IPS-18a (cell line): Measurements from ENCODE around the gene JAKMIP1.

Source experiments
- H3K27ac ChIP-seq: one replicate; pipeline ENCODE4 v1.5.1; 2013; ENCODE audit warnings: low read length
- H3K27me3 ChIP-seq: one replicate; pipeline ENCODE4 v1.6.1; 2013; ENCODE audit warnings: mild to moderate bottlenecking, low read length; ENCODE audit not compliant: control insufficient read depth, insufficient read depth
- H3K36me3 ChIP-seq: one replicate; pipeline ENCODE4 v1.6.1; 2013; ENCODE audit warnings: low read depth, low read length; ENCODE audit not compliant: control insufficient read depth
- H3K4me1 ChIP-seq: one replicate; pipeline ENCODE4 v1.6.1; 2013; ENCODE audit warnings: low read depth, low read length; ENCODE audit not compliant: control insufficient read depth
- H3K4me3 ChIP-seq: one replicate; pipeline ENCODE4 v1.5.1; 2013; ENCODE audit warnings: low read length
- H3K9ac ChIP-seq: one replicate; pipeline ENCODE4 v1.6.1; 2013; ENCODE audit warnings: mild to moderate bottlenecking, low read length, moderate library complexity
- H3K9me3 ChIP-seq: one replicate; pipeline ENCODE4 v1.6.1; 2013; ENCODE audit warnings: low read depth, low read length; ENCODE audit not compliant: control insufficient read depth

Gene JAKMIP1

GRCh38 chr4:6092131-6092530 lies 108.2 kb downstream of the JAKMIP1 start:
- Histone ChIP-seq H3K4me3 (no peak overlapping the region), H3K36me3 (no peaks in the 10 kb centered on the region), H3K9me3 (no peaks in the 10 kb centered on the region), H3K27me3 (no peaks in the 10 kb centered on the region), H3K4me1 (peaks cover 10% of the 10 kb centered on the region), H3K27ac (no peak overlapping the region), H3K9ac (no peak overlapping the region)

- peaks cover 10% of the 10 kb centered on the region for H3K4me1 ChIP-seq
- no peaks in the 10 kb centered on the region for H3K36me3 ChIP-seq
- H3K27me3 ChIP-seq = no peaks in the 10 kb centered on the region
- no peak overlapping the region for H3K27ac ChIP-seq
- H3K9me3 ChIP-seq = no peaks in the 10 kb centered on the region
- H3K4me3 ChIP-seq = no peak overlapping the region
- H3K9ac ChIP-seq = no peak overlapping the region
Observed at GRCh38 chr4:6090931-6091330, 109.4 kb downstream of the JAKMIP1 start.

- no peaks in the 10 kb centered on the region for H3K27me3 ChIP-seq
- no peaks in the 10 kb centered on the region for H3K36me3 ChIP-seq
- no peak overlapping the region for H3K9ac ChIP-seq
- peaks cover 10% of the 10 kb centered on the region for H3K4me1 ChIP-seq
- H3K27ac ChIP-seq = no peak overlapping the region
- H3K9me3 ChIP-seq = no peaks in the 10 kb centered on the region
- no peak overlapping the region for H3K4me3 ChIP-seq
Observed at GRCh38 chr4:6088950-6089349, 111.4 kb downstream of the JAKMIP1 start.

DNA sequence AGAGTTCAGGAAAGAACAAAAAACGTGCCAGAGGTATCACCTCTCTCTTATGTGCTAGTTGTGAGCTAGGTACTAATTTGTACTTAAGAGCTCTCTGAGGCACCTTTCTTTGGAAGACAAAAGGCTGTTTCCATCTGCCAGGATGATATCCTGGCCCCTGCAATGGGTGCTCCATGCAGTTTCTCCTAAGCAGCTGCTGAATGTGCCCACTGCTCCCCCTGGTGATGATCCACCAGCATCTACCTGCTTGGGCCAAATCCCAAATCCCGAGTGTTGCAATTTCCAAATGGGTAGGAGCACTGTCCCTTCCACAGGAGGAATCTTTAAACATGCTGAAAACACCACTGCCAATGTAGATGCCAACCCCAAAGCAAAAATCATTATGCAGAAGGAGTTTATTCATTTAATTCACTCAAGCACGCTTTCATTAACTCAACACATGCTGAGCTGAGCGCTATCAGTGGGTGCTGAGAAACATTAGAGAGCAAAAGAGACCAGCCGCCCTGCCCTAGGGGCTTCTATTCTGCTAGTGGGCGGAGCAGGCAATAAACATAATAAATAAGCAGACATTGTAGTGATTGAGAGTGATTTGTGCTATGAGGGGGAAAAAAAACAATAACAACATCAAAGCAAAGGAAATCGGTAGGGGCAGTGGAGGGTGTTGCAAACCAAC lies 112.5 kb downstream of the JAKMIP1 start:
- Histone ChIP-seq H3K27me3 (no peaks in the 10 kb centered on the region), H3K36me3 (no peaks in the 10 kb centered on the region), H3K4me1 (peaks cover 10% of the 10 kb centered on the region), H3K27ac (no peak overlapping the region), H3K9ac (no peak overlapping the region), H3K9me3 (no peaks in the 10 kb centered on the region), H3K4me3 (no peak overlapping the region)

DNA sequence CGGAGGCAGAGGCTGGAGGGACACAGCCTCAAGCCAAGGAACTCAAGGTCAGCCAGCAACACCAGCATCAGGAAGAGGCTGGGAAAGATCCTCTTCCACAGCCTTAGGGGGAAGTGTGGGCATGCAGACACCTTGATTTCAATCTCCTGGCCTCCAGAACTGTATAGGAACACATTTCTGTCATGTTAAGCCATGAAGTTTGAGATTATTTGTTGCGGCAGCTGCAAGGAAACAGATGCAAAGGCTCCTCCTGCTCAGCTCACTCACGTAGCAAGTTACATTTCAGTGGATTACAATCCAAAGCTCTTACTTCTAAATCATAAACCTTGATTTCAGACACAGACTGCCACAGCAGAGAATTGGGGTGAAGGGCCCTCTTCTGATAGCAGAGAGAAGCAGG lies 113.5 kb downstream of the JAKMIP1 start:
- Histone ChIP-seq H3K9me3 (no peaks in the 10 kb centered on the region), H3K36me3 (no peaks in the 10 kb centered on the region), H3K4me3 (no peak overlapping the region), H3K4me1 (peaks cover 4% of the 10 kb centered on the region), H3K27me3 (no peaks in the 10 kb centered on the region), H3K9ac (no peak overlapping the region), H3K27ac (no peak overlapping the region)

- Histone ChIP-seq H3K4me1 (peaks cover 4% of the 10 kb centered on the region), H3K27me3 (no peaks in the 10 kb centered on the region), H3K4me3 (no peak overlapping the region), H3K36me3 (no peaks in the 10 kb centered on the region), H3K9me3 (no peaks in the 10 kb centered on the region), H3K9ac (no peak overlapping the region), H3K27ac (no peak overlapping the region)
Observed at GRCh38 chr4:6085691-6086628, 114.4 kb downstream of the JAKMIP1 start.

DNA sequence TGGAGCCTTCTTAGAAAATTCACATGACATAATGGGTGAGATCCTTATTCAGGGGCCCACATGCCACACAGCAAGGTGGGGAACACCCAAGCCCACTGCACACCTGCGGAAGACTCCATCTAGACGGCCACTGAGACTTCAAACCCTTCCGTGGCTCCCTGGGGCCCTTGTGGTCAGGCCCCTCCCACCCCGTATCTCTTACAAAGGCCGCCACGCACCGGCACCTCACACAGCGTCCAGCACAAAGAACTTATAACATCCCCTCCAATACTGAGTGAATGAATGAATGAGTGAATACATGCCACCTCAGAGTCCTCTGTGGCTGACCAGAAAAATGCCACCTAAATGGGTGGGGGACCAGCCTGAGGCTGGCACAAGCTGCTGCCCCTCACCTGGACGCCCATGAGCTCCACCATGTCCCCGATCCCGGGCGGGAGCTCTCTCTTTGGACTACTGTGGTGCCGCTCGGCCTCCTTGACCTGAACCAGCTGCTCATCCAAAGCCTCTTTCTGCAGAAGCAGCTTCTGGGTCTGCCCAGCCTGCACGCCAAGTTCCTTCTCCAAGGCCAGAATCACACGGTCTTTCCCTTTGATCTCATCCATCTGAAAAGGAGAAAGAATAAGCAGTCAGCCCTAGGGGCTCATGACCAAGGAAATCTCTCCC lies 115.2 kb downstream of the JAKMIP1 start:
- H3K9me3 ChIP-seq = no peaks in the 10 kb centered on the region
- H3K9ac ChIP-seq = no peak overlapping the region
- peaks cover 4% of the 10 kb centered on the region for H3K4me1 ChIP-seq
- H3K27ac ChIP-seq = no peak overlapping the region
- H3K36me3 ChIP-seq = no peaks in the 10 kb centered on the region
- H3K4me3 ChIP-seq = no peak overlapping the region
- no peaks in the 10 kb centered on the region for H3K27me3 ChIP-seq

DNA sequence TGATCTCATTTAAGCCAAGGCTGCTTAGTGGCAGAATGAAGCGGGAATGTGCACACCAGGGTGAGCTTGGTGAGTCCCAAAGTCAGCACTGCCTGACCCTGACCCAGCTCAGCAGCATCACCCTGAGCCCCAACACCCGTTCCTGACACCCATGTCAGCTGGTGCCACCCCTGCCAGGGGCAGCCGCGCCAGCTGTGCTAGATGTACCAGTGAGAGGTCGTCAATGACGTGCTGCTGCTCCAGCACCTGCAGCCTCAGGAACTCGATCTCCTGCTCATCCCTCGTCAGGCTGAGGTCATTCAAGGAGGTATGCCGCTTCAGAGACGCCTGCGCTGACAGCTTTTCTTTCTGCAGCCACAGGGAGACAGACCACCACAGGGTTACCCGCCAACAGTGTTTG lies 120.4 kb downstream of the JAKMIP1 start:
- H3K27me3 ChIP-seq = no peaks in the 10 kb centered on the region
- H3K4me3 ChIP-seq = no peak overlapping the region
- no peaks in the 10 kb centered on the region for H3K9me3 ChIP-seq
- H3K4me1 ChIP-seq = no peaks in the 10 kb centered on the region
- H3K9ac ChIP-seq = no peak overlapping the region
- no peak overlapping the region for H3K27ac ChIP-seq
- H3K36me3 ChIP-seq = no peaks in the 10 kb centered on the region

- no peak overlapping the region for H3K9ac ChIP-seq
- H3K27me3 ChIP-seq = no peaks in the 10 kb centered on the region
- no peaks in the 10 kb centered on the region for H3K9me3 ChIP-seq
- H3K4me1 ChIP-seq = no peaks in the 10 kb centered on the region
- H3K36me3 ChIP-seq = no peaks in the 10 kb centered on the region
- no peak overlapping the region for H3K4me3 ChIP-seq
- no peak overlapping the region for H3K27ac ChIP-seq
Observed at GRCh38 chr4:6078560-6078959, 121.8 kb downstream of the JAKMIP1 start.

- H3K36me3 ChIP-seq = no peaks in the 10 kb centered on the region
- H3K9ac ChIP-seq = no peak overlapping the region
- no peak overlapping the region for H3K4me3 ChIP-seq
- peaks cover 11% of the 10 kb centered on the region for H3K4me1 ChIP-seq
- H3K27me3 ChIP-seq = no peaks in the 10 kb centered on the region
- no peak overlapping the region for H3K27ac ChIP-seq
- no peaks in the 10 kb centered on the region for H3K9me3 ChIP-seq
Observed at GRCh38 chr4:6076391-6076790, 124.0 kb downstream of the JAKMIP1 start.

DNA sequence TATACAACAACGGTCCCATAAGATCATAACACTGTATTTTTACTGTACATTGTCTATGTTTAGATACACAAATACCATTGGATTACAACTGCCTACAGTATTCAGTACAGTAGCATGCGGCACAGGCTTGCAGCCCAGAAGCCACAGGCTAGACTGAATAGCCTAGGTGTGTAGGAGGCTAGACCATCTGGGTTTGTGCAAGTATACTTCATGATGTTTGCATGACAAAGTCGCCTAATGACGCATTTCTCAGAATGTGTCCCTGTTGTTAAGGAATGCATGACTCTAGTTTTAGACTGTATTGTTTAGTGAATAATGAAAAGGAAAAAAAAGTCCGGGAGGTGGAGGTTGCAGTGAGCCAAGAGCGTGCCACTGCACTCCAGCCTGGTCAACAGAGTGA lies 125.6 kb downstream of the JAKMIP1 start:
- Histone ChIP-seq H3K4me1 (peaks cover 12% of the 10 kb centered on the region), H3K36me3 (no peaks in the 10 kb centered on the region), H3K9me3 (no peaks in the 10 kb centered on the region), H3K4me3 (no peak overlapping the region), H3K27ac (no peak overlapping the region), H3K27me3 (no peaks in the 10 kb centered on the region), H3K9ac (no peak overlapping the region)
